T-helper 17 cell (primary cell): ENCODE results near the gene SLC14A1. TPM values are rescaled to one million over a fixed set of nuclear protein-coding genes. Genes with fewer than 3 reads are reported as not detected.

Source experiments
- ATAC-seq: fragments of 150-1000 bp; cut with Tn5 transposase; 2 replicates; pipeline ENCODE4 v1.10.0; 2021; ENCODE audit warnings: mild to moderate bottlenecking, moderate library complexity
- DNase-seq, 3 donors: peaks; one replicate each; pipeline versions ENCODE4 v3.0.0 to v3.0.0-alpha.2; 2020 to 2021
- H3K9me3 ChIP-seq: one replicate; pipeline ENCODE4 v1.7.0; 2013; ENCODE audit warnings: low read length, mild to moderate bottlenecking; ENCODE audit not compliant: control insufficient read depth, poor library complexity, severe bottlenecking
- H3K27ac Mint-ChIP-seq: one replicate; pipeline ENCODE4 v1.8.0; 2022; ENCODE audit warnings: mild to moderate bottlenecking, moderate library complexity, mixed read lengths
- H3K27me3 Mint-ChIP-seq: one replicate; pipeline ENCODE4 v1.8.0; 2022; ENCODE audit warnings: mixed read lengths
- H3K36me3 Mint-ChIP-seq: one replicate; pipeline ENCODE4 v1.8.0; 2022; ENCODE audit warnings: low read depth, mixed read lengths
- H3K4me1 Mint-ChIP-seq: one replicate; pipeline ENCODE4 v1.8.0; 2022; ENCODE audit warnings: mild to moderate bottlenecking, mixed read lengths
- H3K4me3 Mint-ChIP-seq: one replicate; pipeline ENCODE4 v1.8.0; 2022; ENCODE audit warnings: mild to moderate bottlenecking, moderate library complexity, mixed read lengths
- total RNA-seq, 4 donors: library from RNA in 2 of 4; stranded (reverse) in 2 of 4; gene quantifications; one replicate each; pipeline ENCODE4 v1.2.3 and lab custom pipeline; 2022 to 2026

Gene SLC14A1
- total RNA-seq, 2 donors from 2014 or later, result 8.0 to 9.8 TPM

DNA sequence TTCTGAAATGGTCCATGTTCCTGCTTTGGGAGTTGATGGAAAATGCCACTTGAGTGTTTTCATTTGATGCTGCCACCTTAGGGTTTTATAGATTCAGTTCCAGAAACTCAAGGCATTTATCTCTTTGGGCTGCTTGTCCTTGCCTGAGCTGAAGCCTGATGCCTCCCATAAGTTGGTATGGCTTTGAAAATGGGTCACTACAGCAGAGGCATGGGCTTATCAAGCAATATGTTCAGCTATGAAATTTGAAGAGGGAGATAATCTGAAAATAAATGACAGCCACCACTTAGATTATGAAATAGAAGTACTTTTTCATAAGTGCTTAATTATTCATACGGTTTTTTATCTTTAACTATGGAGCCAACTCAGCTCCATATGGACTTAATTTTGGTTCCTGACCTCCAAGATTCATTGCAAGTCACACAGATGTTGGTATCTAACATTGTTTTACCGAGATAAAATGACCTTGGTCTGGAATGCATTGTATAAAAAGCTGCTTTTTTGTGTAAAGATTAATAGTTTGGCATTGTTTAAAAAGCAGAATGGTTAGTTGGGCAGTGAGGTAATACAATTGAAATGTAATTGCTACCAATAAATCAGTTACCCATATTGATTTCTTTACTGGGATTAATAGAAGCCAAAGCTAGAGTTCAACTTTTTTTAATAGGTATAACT, 4.5 kb downstream of the SLC14A1 start:
- H3K4me1 Mint-ChIP-seq, result no peaks in the 10 kb centered on the region

DNA sequence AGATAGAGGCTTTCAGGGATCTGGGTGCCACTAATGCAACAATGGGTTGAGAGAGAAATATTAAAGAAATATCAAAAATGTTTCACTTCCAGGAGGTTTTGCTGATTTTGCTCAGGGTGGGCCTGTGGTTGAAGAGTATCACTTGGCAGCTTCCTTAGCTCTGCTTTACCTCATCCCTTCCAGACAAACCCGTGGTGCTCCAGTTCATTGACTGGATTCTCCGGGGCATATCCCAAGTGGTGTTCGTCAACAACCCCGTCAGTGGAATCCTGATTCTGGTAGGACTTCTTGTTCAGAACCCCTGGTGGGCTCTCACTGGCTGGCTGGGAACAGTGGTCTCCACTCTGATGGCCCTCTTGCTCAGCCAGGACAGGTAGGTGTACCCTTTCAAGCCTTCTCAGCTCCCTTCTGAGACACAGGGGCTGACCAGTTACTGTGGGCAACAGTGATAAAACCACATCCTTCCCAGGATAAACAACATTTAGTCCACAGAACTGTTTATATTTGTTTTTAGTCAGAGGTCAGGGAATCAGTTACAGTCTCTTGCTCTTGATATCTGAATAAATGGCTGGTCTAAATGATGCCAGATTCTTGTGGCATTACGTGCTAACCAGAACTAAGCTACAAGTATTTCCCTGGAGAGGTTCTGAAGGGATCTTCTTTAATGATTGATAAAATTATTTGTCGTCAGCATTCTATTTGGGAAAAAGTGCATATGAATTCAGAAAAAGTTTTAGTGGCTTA, 7.0 kb downstream of the SLC14A1 start:
- ATAC-seq, result no peak
- DNase-seq, result no peak
- H3K4me1 Mint-ChIP-seq, result no peaks in the 10 kb centered on the region
- H3K36me3 Mint-ChIP-seq, result peaks cover 3% of the 10 kb centered on the region
- no peaks in the 10 kb centered on the region for H3K9me3 ChIP-seq
- H3K27me3 Mint-ChIP-seq, result no peaks in the 10 kb centered on the region
- H3K27ac Mint-ChIP-seq, result no peak overlapping the region
- no peak overlapping the region for H3K4me3 Mint-ChIP-seq

More for the DNA sequence above, 4.5 kb downstream of the SLC14A1 start:
- H3K4me3 Mint-ChIP-seq, result no peak overlapping the region
- no peak overlapping the region for H3K27ac Mint-ChIP-seq
- DNase-seq (no peak), ATAC-seq (no peak)
- H3K9me3 ChIP-seq, result no peaks in the 10 kb centered on the region
- H3K36me3 Mint-ChIP-seq, result peaks cover 3% of the 10 kb centered on the region
- no peaks in the 10 kb centered on the region for H3K27me3 Mint-ChIP-seq

DNA sequence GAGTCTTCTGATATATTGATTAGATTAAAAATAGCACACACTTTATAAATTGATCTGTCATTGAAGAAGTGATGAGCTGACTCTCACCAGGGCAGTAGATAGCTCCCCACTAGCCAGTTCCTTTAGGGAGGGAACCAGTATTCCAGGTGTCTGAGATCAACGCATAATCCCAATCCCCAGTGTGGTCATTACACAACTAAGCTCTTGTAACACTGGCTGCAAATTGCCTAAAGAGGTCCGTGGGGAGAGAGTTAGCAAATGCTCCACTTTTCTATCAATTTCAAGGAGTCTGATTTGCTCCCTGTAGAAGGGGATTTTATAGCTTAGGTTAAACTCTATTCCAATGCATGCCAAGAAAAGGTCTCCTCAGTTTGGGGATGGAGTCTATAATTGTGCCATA, 7.7 kb downstream of the SLC14A1 start:
- H3K4me3 Mint-ChIP-seq, result no peak overlapping the region
- no peaks in the 10 kb centered on the region for H3K27me3 Mint-ChIP-seq
- no peaks in the 10 kb centered on the region for H3K4me1 Mint-ChIP-seq
- DNase-seq, result no peak
- peaks cover 3% of the 10 kb centered on the region for H3K36me3 Mint-ChIP-seq
- ATAC-seq, result no peak
- H3K9me3 ChIP-seq, result no peaks in the 10 kb centered on the region
- H3K27ac Mint-ChIP-seq, result no peak overlapping the region

DNA sequence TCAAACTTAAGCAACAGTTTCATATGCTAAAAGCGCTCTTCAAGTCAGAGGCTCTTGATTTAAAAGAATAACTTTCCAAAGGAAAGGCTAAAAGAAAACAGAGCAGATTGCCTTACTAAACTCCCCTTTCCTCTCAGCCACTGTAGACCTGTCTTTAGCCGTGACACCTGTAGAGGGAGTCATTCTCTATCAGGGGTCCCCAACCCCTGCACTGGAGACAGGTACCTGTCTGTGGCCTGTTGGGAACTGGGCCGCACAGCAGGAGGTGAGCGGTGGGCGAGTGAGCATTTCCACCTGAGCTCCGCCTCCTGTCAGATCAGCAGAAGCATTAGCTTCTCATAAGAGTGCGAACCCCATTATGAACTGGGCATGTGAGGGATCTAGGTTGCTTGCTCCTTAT, 9.6 kb downstream of the SLC14A1 start:
- Mint-ChIP-seq H3K27me3 (no peaks in the 10 kb centered on the region), H3K36me3 (peaks cover 3% of the 10 kb centered on the region), H3K27ac (no peak overlapping the region), H3K4me3 (no peak overlapping the region), H3K4me1 (peaks cover under 1% of the 10 kb centered on the region)
- ATAC-seq (no peak), DNase-seq (no peak)
- H3K9me3 ChIP-seq, result no peaks in the 10 kb centered on the region

DNA sequence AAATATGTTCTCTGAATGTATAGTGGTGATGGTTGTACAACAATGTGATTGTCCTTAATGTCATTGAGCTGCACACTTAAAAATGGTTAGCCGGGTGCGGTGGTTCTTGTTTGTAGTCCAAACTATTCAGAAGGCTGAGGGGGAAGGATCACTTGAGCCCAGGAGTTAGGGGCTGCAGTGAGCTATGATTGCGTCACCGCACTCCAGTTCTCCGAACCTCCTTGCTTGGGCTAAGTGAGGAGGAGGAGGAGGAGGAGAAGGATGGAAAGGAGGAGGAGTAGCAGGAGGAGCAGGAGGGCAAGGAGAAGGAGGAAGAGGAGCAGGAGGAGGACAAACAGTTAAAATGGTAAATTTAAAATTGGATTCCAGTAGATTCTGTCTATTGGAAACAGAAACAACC, 10.5 kb downstream of the SLC14A1 start:
- no peak for DNase-seq
- ATAC-seq, result no peak

DNA sequence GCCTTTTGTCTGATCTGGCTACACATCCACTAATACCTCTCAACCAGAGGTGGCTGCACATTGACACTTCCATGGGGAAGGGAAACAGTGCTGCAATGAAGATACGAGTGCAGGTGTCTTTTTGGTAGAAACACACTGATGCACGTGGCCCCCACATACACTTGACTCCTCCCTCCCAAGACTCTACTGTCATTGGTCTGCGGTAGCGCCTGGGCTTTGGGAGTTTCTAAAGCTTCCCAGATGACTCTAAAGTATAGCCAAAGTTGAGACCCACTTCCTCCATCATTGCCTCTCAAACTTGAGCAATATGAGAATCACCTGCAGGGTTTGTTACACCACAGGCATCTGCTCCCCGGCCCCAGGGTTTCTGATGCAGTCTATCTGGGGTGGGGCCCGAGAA, 11.0 kb downstream of the SLC14A1 start:
- Mint-ChIP-seq H3K27me3 (no peaks in the 10 kb centered on the region), H3K27ac (no peak overlapping the region), H3K4me1 (peaks cover 2% of the 10 kb centered on the region), H3K36me3 (peaks cover 4% of the 10 kb centered on the region), H3K4me3 (no peak overlapping the region)
- no peak for ATAC-seq
- H3K9me3 ChIP-seq, result no peaks in the 10 kb centered on the region
- no peak for DNase-seq

More for the DNA sequence above, 10.5 kb downstream of the SLC14A1 start:
- Mint-ChIP-seq H3K4me1 (peaks cover 2% of the 10 kb centered on the region), H3K27me3 (no peaks in the 10 kb centered on the region), H3K27ac (no peak overlapping the region), H3K4me3 (no peak overlapping the region), H3K36me3 (peaks cover 4% of the 10 kb centered on the region)
- no peaks in the 10 kb centered on the region for H3K9me3 ChIP-seq

DNA sequence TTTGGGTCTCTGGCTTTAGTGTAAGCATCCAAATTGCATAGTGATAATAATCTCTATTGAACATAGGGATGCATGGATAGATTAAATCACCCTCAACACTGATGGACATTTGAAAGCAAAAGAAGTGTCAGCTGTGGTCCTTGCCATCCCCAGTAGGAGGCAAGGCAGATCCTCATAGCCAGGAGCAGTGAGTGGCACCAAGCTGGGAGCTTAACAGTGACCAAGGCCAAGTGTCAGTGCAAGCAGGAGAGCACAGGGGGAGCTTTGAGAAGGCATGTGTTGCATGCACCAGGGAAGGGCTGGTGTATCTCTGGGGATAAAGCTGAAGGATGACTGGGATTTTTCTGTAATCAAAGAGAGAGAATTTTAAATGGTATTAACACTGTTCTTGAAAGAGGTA, 14.7 kb downstream of the SLC14A1 start:
- Mint-ChIP-seq H3K27me3 (no peaks in the 10 kb centered on the region), H3K4me1 (peaks cover 2% of the 10 kb centered on the region), H3K4me3 (no peak overlapping the region), H3K36me3 (peaks cover 10% of the 10 kb centered on the region), H3K27ac (peak overlapping the region; percentile 54)
- ATAC-seq (no peak), DNase-seq (no peak)
- H3K9me3 ChIP-seq, result no peaks in the 10 kb centered on the region

DNA sequence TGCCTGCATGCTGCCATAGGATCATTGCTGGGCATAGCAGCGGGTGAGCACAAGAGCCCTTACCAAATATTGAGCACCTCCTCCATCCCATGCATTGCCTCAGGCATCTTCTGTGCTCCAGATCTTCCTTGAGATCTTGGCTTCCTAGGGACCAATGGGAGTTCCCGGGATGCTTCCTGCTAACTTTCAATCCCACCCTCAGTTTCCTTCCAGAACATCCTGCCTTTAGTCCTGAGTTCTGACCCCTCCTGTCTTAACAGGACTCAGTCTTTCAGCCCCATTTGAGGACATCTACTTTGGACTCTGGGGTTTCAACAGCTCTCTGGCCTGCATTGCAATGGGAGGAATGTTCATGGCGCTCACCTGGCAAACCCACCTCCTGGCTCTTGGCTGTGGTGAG, 15.3 kb downstream of the SLC14A1 start:
- Mint-ChIP-seq H3K27me3 (no peaks in the 10 kb centered on the region), H3K27ac (no peak overlapping the region), H3K4me1 (peaks cover 2% of the 10 kb centered on the region), H3K36me3 (peaks cover 10% of the 10 kb centered on the region), H3K4me3 (no peak overlapping the region)
- ATAC-seq, result no peak
- no peaks in the 10 kb centered on the region for H3K9me3 ChIP-seq
- DNase-seq, result no peak

DNA sequence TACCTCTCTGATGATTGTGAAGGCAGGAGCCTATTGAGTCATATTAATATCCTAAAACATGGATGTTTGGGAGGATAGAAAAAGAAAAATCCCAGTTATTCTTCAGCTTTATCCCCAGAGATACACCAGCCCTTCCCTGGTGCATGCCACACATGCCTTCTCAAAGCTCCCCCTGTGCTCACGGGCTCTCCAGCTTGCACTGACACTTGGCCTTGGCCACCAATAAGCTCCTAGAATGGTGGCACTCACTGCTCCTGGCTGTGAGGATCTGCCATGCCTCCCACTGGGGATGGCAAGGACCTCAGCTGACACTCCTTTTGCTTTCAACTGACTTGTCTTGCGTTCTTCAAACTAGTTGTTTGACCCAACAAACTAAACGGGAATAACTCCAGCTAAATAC, 15.9 kb downstream of the SLC14A1 start:
- H3K4me1 Mint-ChIP-seq, result peaks cover 2% of the 10 kb centered on the region
- DNase-seq, result no peak
- no peak for ATAC-seq
- H3K27me3 Mint-ChIP-seq, result no peaks in the 10 kb centered on the region
- no peak overlapping the region for H3K4me3 Mint-ChIP-seq
- H3K27ac Mint-ChIP-seq, result no peak overlapping the region
- H3K9me3 ChIP-seq, result no peaks in the 10 kb centered on the region
- peaks cover 10% of the 10 kb centered on the region for H3K36me3 Mint-ChIP-seq

DNA sequence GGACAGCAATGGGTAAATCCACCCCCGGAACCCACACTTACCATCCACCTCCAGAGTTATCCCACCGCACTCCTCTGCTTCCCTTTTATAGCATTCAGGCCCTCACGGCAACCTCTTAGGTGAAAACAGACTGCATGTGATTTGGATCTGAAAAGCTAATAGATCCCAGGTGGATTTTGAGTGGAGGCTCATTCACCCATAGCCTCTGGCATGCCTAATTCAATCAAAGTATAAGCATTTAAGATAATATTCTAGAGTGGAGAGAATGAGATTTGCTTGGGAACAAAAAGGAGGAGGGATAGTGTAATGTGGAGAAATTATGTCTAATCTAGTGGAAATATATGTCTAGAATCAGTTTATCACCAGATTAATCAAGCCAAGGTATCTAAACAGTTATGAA, 17.1 kb downstream of the SLC14A1 start:
- ATAC-seq (no peak), DNase-seq (no peak)
- no peak overlapping the region for H3K27ac Mint-ChIP-seq
- H3K4me3 Mint-ChIP-seq, result no peak overlapping the region
- H3K4me1 Mint-ChIP-seq, result peaks cover 2% of the 10 kb centered on the region
- H3K9me3 ChIP-seq, result no peaks in the 10 kb centered on the region
- peaks cover 10% of the 10 kb centered on the region for H3K36me3 Mint-ChIP-seq
- no peaks in the 10 kb centered on the region for H3K27me3 Mint-ChIP-seq

DNA sequence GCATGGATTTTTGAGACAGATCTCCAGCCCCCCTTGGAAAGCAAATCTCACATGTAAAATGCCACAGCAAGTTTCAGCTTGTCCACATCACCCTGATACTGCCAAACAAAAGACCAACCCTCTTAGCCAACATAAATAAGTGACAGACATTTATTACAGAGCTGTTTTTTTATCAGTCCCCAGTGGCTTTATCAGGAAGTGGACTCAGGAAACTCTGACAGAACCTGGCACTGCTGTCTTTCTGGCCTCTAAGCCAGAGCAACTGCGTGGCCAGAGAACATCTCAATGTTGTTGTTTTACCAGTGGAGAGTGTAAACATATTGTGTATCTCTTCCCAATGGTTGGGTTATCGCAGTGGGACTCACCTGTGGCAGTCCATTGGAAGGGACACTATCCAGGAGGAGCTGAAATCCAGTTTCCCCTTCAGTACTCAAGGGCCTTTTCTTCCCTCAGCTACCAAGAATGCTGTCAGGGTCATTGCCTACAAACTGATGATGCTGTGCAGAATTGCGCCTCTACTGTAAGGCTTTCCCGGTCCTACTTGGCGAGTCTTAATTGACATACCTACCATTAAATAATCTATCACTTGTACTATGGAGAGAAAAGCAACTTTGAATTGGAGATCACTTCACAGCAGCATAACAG, 22.0 kb downstream of the SLC14A1 start:
- H3K4me1 Mint-ChIP-seq, result no peaks in the 10 kb centered on the region
- peaks cover 6% of the 10 kb centered on the region for H3K36me3 Mint-ChIP-seq
- no peaks in the 10 kb centered on the region for H3K27me3 Mint-ChIP-seq
- no peak for DNase-seq
- no peak overlapping the region for H3K4me3 Mint-ChIP-seq
- H3K27ac Mint-ChIP-seq, result no peak overlapping the region
- ATAC-seq, result no peak
- no peaks in the 10 kb centered on the region for H3K9me3 ChIP-seq

DNA sequence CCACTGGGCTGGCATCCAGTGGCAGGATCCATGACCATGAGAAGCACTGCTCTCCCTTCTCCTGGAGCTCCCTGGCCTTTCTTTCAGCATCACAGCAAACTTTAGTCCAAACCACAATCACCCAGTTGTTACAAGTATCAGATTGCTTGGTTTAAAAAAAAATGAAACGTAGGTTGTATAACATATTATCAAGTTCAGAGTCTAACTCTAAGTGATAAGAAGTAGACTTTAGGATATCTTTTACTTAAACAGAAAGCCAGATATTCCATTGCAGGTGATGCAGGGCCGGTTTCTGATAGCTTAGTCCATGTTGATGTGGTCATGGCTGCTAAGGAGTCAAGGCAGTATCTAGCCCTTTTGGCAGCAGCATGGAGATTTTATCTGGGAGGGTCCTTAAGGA, 24.5 kb downstream of the SLC14A1 start:
- ATAC-seq, result no peak
- no peaks in the 10 kb centered on the region for H3K36me3 Mint-ChIP-seq
- no peak for DNase-seq
- no peak overlapping the region for H3K27ac Mint-ChIP-seq
- H3K4me3 Mint-ChIP-seq, result no peak overlapping the region
- H3K4me1 Mint-ChIP-seq, result no peaks in the 10 kb centered on the region
- no peaks in the 10 kb centered on the region for H3K27me3 Mint-ChIP-seq
- H3K9me3 ChIP-seq, result no peaks in the 10 kb centered on the region

DNA sequence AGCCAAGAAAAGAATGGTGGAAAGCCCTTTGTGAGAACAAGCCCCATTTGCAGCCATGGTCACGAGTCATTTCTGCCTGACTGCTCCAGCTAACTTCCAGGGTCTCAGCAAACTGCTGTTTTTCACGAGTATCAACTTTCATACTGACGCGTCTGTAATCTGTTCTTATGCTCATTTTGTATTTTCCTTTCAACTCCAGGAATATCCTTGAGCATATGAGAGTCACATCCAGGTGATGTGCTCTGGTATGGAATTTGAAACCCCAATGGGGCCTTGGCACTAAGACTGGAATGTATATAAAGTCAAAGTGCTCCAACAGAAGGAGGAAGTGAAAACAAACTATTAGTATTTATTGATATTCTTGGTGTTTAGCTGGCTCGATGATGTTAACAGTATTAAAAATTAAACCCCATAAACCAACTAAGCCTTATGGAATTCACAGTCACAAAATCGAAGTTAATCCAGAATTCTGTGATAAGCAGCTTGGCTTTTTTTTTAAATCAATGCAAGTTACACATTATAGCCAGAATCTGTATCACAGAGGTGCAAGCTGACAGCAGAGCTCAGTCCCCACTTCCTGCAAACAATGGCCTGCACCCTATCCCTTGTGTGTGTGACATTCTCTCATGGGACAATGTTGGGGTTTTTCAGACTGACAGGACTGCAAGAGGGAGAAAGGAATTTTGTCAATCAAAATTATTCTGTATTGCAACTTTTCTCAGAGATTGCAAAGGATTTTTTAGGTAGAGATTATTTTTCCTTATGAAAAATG, 26.1 kb downstream of the SLC14A1 start:
- no peak overlapping the region for H3K4me3 Mint-ChIP-seq
- peaks cover 2% of the 10 kb centered on the region for H3K36me3 Mint-ChIP-seq
- no peak overlapping the region for H3K27ac Mint-ChIP-seq
- no peaks in the 10 kb centered on the region for H3K27me3 Mint-ChIP-seq
- no peak for ATAC-seq
- no peak for DNase-seq
- no peaks in the 10 kb centered on the region for H3K9me3 ChIP-seq
- peaks cover 2% of the 10 kb centered on the region for H3K4me1 Mint-ChIP-seq
